NCI-H524 treated with DMSO at 0.1 percent for 48 hours (cell line): Measurements from ENCODE around the gene CLIP2.
"Not testable (repeated sequence)": the region's sequence is repeated elsewhere in the genome, so short reads cannot be mapped to it uniquely, and the experiment has no call there.

Experiments
- DNase-seq: peaks from one replicate; lab custom pipeline; 2025; lab: John Stamatoyannopoulos, UW

CLIP2 gene

DNA sequence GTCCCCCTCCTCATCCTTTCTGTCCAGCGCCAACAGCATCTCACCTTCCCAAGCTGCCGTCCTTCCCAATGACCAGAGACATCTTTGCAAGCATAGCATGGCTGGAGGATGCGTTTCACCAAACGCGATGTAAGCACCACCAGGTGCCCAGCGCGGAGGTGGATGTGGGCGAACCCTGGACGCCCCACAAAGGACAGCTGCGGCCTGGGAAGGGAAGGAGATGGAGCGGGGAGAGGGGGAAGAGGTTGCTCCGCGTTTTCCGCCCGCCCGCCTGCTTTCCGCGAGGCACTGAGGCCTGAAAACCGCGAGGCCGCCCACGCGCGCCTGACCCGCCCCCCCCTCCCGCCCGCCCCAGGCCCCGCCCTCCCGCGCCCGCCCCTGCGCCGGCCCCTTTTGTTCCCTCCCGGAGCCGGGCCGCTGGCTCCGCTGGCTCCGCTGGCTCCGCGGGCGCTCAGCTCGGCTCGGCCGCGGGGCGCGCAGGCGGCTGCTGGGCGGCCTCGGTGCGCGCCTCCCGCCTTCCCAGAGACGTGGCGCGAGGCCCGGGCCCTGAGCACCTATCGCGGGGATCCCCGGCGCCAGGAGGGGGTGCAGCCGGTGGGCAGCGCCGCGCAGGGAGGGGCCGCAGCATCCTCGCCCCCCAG lies at the start of gene CLIP2:
Gene CLIP2 (plus strand): TSS at position 390 of the 641 bp plus-strand sequence. CDS start 28,140 bp downstream, outside the sequence.
- peak; percentile 9 for DNase-seq

DNA sequence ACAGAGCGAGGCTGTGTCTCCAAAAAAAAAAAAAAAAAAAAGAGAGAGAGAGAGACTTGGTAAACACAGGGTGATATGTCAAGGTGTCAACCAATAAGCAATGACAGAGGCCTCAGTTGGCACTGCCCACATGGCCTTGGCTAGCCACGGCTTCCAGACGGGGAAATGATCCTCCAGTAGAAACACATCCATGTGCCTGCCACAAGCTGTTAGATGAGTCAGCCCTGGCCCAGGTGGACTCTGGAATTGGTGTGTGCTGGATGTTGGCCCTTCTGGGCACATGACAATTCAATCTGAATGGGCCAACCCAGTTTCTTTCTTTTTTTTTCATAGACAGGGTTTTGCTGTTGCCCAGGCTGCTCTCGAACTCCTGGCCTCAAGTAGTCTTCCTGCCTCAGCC lies 48.7 kb upstream of the CLIP2 start:
- DNase-seq: no peak

GRCh38 chr7:74242122-74242443 lies 47.1 kb upstream of the CLIP2 start:
- DNase-seq: no peak

DNA sequence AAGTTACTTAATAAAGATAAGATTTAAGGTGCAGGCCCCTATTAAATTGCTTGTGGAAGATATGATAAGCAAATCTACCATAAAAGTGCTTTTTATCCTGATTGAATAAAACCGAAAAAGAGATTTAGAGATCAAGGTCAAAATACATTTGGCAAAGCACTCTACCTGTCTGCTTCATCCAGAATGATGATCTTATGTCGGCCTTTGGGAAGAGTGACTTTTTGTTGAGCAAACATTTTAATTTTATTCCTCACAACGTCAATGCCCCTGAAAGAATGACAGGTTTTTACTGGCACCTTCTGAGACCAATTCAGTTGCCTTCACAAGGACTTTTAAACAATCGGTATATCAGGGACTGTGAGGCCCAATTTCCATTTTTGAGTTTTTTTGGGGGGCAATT lies 42.7 kb upstream of the CLIP2 start:
- DNase-seq: no peak

- DNase-seq: no peak
These were observed 41.1 kb upstream of the CLIP2 start for GRCh38 chr7:74248156-74248555.

- DNase-seq: not testable (repeated sequence)
These were observed 40.1 kb upstream of the CLIP2 start for GRCh38 chr7:74249058-74249457.

DNA sequence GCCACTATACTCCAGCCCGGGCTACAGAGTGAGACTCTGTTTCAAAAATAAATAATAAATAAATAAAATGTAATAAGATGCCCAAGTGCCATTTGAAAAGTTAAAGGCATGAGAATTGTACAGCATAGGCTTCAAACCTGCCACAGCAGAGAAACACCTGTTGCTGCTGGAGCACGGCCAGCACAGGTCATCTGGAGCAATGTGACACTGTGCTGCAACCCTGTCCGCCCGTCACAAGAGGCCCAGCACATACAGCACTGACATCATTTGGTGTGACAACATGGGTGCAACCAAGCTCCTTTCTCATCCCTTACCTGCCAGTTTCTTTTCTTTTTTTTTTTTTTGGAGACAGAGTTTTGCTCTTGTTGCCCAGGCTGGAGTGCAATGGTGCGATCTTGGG lies 36.3 kb upstream of the CLIP2 start:
- DNase-seq: no peak

- no peak for DNase-seq
These were observed 35.9 kb upstream of the CLIP2 start for GRCh38 chr7:74253331-74253730.

DNA sequence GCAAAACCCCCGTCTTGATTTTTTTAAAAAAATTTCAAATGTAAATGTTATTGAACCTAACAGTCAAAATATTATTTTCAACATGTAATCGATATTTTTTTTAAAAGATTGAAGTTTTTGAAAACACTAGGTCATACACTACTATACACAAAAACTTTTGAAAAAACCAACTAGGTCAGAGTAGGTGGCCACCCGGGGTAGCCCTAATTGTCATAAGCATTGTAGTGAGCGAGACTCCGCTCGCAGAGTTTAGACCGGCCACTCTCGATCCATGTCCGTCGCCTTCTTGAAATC lies 35.4 kb upstream of the CLIP2 start:
- no peak for DNase-seq

DNA sequence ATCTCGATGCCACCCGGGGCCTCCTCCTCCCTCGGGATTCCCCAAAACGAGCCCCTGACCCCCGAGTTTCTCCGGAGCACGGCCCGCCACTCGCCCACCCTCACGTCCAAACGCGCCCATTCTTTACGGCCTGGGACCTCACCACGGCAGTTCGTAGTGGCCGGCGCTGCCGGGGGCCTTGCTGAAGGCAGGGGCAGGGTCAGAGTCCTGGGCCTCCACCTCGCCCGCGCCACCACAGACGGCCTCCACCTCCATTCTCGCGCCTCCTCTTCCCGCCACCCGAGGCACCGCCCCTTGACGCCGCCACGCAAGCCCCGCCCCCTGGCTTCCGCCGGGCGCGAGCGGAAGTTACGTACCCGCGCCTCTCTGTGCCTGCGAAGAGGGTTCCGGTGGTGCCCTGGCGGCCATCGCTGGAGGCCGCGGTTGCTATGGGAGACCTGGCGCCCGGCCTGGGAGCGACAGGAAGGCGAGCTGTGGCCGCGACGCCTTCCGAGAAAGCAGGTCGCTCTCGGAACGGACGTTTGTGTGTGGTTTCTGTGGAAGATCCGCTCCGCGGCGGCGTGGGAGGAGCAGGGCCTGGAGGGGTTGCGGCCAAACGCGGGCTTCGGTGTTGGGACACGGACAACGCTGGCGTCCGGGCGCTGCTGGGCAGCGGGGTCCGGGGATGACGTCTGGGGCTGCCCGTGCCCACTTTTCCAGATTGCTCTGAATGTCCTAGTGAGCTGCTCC lies 34.9 kb upstream of the CLIP2 start, which contains the start of gene RFC2:
Gene RFC2 (minus strand): TSS at position 271 of the 729 bp plus-strand sequence. CDS start 16 bp downstream, at position 255.
- peak; percentile 15 for DNase-seq

DNA sequence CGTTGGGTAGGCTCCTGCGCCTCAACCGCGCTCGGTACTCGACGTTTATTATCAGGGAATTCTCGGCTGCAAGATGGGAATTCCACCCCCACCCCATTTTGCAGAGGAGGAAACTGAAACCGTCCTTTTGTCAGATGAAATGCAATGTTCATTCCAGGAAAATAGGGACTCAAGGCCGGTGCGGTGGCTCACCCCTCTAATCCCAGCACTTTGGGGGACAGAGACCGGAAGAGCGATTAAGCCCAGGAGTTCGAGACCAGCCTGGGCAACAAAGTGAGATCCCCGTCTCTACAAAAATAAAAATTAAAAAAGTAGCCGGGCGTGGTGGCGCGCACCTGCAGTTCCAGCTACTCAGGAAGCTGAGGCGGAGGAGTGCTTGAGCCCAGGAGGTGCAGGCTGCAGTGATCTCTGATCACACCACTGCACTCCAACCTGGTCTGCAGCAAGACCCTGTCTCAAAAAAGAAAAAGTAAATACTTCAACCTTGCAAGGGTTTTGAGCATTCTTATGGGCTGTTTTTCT lies 34.3 kb upstream of the CLIP2 start:
- DNase-seq: no peak

DNA sequence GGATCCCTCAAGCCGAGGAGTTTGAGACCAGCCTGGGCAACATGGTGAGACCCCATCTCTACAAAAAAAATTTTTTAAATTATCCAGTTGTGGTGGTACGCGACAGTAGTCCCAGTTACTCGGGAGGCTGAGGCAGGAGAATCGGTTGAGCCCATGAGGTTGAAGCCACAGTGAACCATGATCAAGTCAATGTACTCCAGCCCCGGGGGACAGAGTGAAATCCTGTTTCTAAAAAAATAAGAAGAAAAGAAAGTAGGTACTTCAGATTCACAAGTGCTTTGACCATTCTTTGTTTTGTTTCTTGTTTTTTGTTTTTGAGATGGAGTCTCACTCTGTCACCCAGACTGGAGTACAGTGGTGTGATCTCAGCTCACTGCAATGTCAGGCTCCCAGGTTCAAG lies 33.7 kb upstream of the CLIP2 start:
- DNase-seq: not testable (repeated sequence)

DNA sequence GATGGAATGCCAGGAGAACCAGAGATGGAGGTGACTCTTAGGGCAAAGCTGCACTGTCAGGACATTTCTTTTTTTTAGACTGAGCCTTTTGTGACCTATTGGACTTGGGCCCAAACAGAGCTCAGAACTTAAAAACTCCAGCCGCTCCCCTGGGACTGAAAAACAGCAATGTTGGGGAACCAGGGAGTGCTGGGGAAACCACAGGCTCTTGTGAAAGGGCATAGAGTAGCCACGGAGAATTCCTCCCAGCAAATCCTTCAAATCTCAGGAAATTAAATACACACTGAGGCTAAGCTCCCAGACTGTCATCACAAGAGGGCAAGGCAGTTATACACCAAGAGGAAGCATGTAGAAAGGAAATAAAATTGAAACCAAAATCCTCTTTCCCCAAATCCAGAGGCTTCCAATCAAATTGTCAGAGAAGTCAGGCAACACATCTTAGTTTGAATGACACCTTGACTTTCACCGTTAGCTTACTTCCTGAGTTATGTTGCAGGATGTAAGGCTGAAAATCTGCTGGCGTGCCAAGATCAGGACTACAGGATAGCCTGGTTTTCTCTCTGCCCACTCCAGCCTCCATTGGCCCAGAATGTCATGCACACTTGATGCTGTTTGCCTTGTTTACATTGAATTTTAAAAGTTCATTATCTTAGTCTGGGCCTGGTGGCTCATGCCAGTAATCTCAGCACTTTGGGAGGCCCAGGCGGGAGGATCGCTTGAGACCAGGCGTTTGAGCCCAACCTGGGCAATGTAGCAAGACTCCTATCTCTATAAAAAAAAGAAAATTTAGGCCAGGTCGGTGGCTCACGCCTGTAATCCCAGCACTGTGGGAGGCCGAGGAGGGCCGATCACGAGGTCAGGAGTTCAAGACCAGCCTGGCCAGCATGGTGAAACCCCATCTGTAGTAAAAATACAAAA lies 32.5 kb upstream of the CLIP2 start:
- DNase-seq: no peak

- DNase-seq: no peak
These were observed 30.6 kb upstream of the CLIP2 start for GRCh38 chr7:74258639-74259038.

DNA sequence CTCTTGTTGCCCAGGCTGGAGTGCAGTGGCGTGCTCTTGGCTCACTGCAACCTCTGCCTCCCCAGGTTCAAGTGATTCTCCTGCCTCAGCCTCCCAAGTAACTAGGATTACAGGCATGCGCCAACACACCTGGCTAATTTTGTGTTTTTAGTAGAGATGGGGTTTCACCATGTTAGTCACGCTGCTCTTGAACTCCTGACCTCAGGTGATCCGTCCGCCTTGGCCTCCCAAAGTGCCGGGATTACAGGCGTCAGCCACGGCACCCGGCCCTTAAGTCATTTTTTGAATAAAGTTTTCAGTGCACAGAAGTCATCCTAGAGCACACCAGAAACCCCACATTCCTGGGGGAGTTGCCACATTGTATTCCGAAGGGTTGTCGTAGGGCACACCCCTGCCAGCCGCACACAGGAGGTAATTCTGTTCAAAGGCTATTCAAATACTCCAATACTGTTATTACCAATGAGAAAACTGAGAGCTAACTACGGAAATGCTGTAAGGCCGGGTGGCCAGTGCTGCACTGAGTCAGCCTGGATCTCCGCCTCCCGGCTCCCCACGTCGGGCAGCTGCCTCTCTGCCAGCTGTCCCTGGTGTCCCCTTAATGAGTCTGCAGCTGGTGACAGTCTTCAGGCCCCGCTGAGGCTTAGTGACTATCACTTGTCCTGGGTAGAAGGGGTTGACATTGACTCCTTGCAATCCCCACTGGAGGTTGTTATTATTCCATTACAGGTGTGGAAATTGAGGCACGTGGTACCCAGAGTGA lies 26.4 kb upstream of the CLIP2 start:
- no peak for DNase-seq

DNA sequence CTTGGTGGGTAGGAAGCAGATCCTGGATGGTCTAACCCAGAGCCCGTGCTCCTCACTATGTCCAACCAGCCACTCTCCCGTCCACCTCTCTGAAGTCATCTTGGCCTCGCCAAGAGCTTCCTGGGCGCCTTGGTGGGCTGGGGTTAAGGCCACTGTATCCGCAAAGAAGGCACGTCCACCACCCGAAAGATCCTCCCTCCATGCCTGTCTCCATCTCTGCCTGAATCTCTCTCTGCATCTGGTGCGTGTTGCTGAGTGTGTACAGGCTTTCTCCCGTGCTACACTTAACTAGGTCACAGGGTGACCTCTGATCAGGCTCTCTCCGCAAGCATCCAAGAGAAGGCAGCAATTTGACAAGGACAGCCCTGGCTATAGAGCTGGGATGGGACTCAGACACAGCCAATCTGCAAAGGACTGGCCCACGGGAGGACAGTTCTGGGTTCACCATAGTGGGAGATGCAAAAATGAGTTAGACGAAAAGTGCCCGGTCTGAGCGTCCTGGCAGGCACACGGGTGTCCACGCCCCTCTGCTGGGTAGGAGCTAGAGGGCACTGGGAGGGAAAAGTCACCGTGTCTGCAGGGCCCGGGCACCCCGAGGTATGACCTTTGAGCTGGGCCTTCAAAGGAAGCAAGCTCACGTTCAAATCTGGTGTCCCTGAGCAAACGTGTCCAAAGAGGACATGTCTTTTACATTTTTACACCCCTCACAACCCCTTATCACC lies 25.6 kb upstream of the CLIP2 start:
- DNase-seq: no peak

GRCh38 chr7:74266191-74266963 lies 22.8 kb upstream of the CLIP2 start:
- DNase-seq: no peak

GRCh38 chr7:74267756-74268565 lies 21.2 kb upstream of the CLIP2 start:
- DNase-seq: no peak

DNA sequence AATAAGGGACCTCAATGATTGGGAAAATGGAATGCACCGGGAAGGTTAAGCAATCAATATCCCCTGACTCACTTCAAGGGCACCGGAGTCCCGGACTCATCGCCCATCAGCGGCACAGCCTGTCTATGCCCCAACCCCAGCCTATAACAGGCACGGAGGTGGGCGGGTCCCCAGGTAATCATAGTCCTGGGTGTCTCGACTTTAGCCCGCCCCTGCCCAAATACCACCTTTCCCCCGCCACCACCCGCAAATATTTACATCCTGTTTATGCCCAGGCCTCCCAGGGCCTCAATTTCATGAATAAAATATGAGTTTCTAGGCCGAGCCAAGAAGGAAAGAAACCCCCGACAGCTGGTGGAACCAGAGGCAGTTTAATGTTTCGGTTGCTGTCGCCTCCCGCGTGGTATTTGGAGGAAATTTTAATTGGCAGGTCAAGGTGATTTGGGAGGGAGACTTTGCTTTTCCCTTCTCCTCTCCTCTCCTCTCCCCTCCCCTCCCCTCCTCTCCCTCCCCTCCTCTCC lies 19.4 kb upstream of the CLIP2 start:
- peak; percentile 33 for DNase-seq
